ENCODE results near the gene TSPAN2.

TSPAN2 gene

GRCh38 chr1:115120296-115120695 lies 31.0 kb upstream of the TSPAN2 start:
- no peak for ATAC-seq
- H3K4me3 Mint-ChIP-seq = no peak overlapping the region
- peaks cover 37 to 40% of the 10 kb centered on the region in 2 donors for H3K9me3 Mint-ChIP-seq
- peaks cover 7% of the 10 kb centered on the region for H3K27me3 Mint-ChIP-seq
- no peak overlapping the region for H3K27ac Mint-ChIP-seq
- no peak for DNase-seq
- H3K4me1 Mint-ChIP-seq = no peaks in the 10 kb centered on the region

- Mint-ChIP-seq H3K9me3 (peaks cover 27 to 32% of the 10 kb centered on the region in 2 donors), H3K27me3 (peaks cover 7% of the 10 kb centered on the region), H3K4me3 (no peak overlapping the region), H3K27ac (no peak overlapping the region), H3K4me1 (peaks cover 7% of the 10 kb centered on the region)
- no peak for DNase-seq
- no peak for ATAC-seq
Measured at GRCh38 chr1:115118611-115119010, 29.3 kb upstream of the TSPAN2 start.

GRCh38 chr1:115118086-115118485 lies 28.8 kb upstream of the TSPAN2 start:
- DNase-seq (no peak), ATAC-seq (no peak)
- Mint-ChIP-seq H3K9me3 (peaks cover 25 to 28% of the 10 kb centered on the region in 2 donors), H3K4me3 (no peak overlapping the region), H3K27ac (no peak overlapping the region), H3K27me3 (peaks cover 4% of the 10 kb centered on the region), H3K4me1 (peaks cover 7% of the 10 kb centered on the region)

GRCh38 chr1:115117298-115117697 lies 28.0 kb upstream of the TSPAN2 start:
- DNase-seq = no peak
- no peak overlapping the region for H3K4me3 Mint-ChIP-seq
- no peak for ATAC-seq
- H3K4me1 Mint-ChIP-seq = peaks cover 7% of the 10 kb centered on the region
- H3K27ac Mint-ChIP-seq = no peak overlapping the region
- peaks cover 22 to 23% of the 10 kb centered on the region in 2 donors for H3K9me3 Mint-ChIP-seq
- H3K27me3 Mint-ChIP-seq = no peaks in the 10 kb centered on the region

- ATAC-seq = no peak
- Mint-ChIP-seq H3K27me3 (no peaks in the 10 kb centered on the region), H3K27ac (no peak overlapping the region), H3K4me3 (no peak overlapping the region), H3K9me3 (peaks cover 14 to 15% of the 10 kb centered on the region in 2 donors), H3K4me1 (peaks cover 7% of the 10 kb centered on the region)
- no peak for DNase-seq
Measured at GRCh38 chr1:115116512-115116911, 27.2 kb upstream of the TSPAN2 start.

GRCh38 chr1:115115521-115116161 lies 26.3 kb upstream of the TSPAN2 start:
- no peak for ATAC-seq
- Mint-ChIP-seq H3K27ac (no peak overlapping the region), H3K4me3 (no peak overlapping the region), H3K9me3 (peaks cover 6 to 12% of the 10 kb centered on the region in 2 donors), H3K4me1 (peaks cover 7% of the 10 kb centered on the region), H3K27me3 (no peaks in the 10 kb centered on the region)
- no peak for DNase-seq

- Mint-ChIP-seq H3K27ac (no peak overlapping the region), H3K9me3 (peaks cover under 1 to 7% of the 10 kb centered on the region in 2 donors), H3K27me3 (no peaks in the 10 kb centered on the region), H3K4me1 (peaks cover 7% of the 10 kb centered on the region), H3K4me3 (no peak overlapping the region)
- ATAC-seq (no peak), DNase-seq (no peak)
Measured at GRCh38 chr1:115114308-115114707, 25.0 kb upstream of the TSPAN2 start.

- Mint-ChIP-seq H3K4me3 (no peak overlapping the region), H3K27ac (no peak overlapping the region), H3K27me3 (no peaks in the 10 kb centered on the region), H3K9me3 (peaks cover 0 to 7% of the 10 kb centered on the region in 2 donors), H3K4me1 (peaks cover 7% of the 10 kb centered on the region)
- no peak for DNase-seq
- no peak for ATAC-seq
Measured at GRCh38 chr1:115113766-115114165, 24.5 kb upstream of the TSPAN2 start.

GRCh38 chr1:115112496-115113375 lies 23.4 kb upstream of the TSPAN2 start:
- Mint-ChIP-seq H3K9me3 (peaks cover 0 to 7% of the 10 kb centered on the region in 2 donors), H3K4me3 (no peak overlapping the region), H3K27ac (no peak overlapping the region), H3K27me3 (no peaks in the 10 kb centered on the region), H3K4me1 (peaks cover 7% of the 10 kb centered on the region)
- ATAC-seq (peak; percentile 48), DNase-seq (peak; percentile 26 to 39)

- Mint-ChIP-seq H3K4me3 (no peak overlapping the region), H3K27ac (no peak overlapping the region), H3K9me3 (peaks cover 0 to 7% of the 10 kb centered on the region in 2 donors), H3K27me3 (no peaks in the 10 kb centered on the region), H3K4me1 (no peaks in the 10 kb centered on the region)
- no peak for ATAC-seq
- no peak for DNase-seq
Measured at GRCh38 chr1:115107516-115108260, 18.4 kb upstream of the TSPAN2 start.

GRCh38 chr1:115105831-115106230 lies 16.5 kb upstream of the TSPAN2 start:
- H3K27ac Mint-ChIP-seq = peak overlapping the region in 1 of 2 donors; percentile 2
- H3K9me3 Mint-ChIP-seq = peaks cover 0 to 7% of the 10 kb centered on the region in 2 donors
- H3K27me3 Mint-ChIP-seq = no peaks in the 10 kb centered on the region
- no peak overlapping the region for H3K4me3 Mint-ChIP-seq
- ATAC-seq = no peak
- H3K4me1 Mint-ChIP-seq = peaks cover 2% of the 10 kb centered on the region
- no peak for DNase-seq

- Mint-ChIP-seq H3K27me3 (no peaks in the 10 kb centered on the region), H3K4me3 (peak overlapping the region; percentile 84 to 87), H3K4me1 (peaks cover 31% of the 10 kb centered on the region), H3K27ac (peak overlapping the region; percentile 97 to 99), H3K9me3 (no peaks in the 10 kb centered on the region)
- ATAC-seq = peak; percentile 56
- no peak for DNase-seq
Measured at GRCh38 chr1:115099693-115100050, 10.4 kb upstream of the TSPAN2 start.

GRCh38 chr1:115098979-115099692 lies 9.8 kb upstream of the TSPAN2 start:
- H3K9me3 Mint-ChIP-seq = no peaks in the 10 kb centered on the region
- peak; percentile 92 for ATAC-seq
- peak; percentile 55 to 72 for DNase-seq
- peak overlapping the region; percentile 84 to 87 for H3K4me3 Mint-ChIP-seq
- H3K4me1 Mint-ChIP-seq = peaks cover 31% of the 10 kb centered on the region
- H3K27ac Mint-ChIP-seq = peak overlapping the region; percentile 97 to 99
- H3K27me3 Mint-ChIP-seq = no peaks in the 10 kb centered on the region

- ATAC-seq (no peak), DNase-seq (no peak)
- no peak overlapping the region for H3K4me3 Mint-ChIP-seq
- H3K27me3 Mint-ChIP-seq = peaks cover 9% of the 10 kb centered on the region
- H3K4me1 Mint-ChIP-seq = peaks cover 32% of the 10 kb centered on the region
- H3K9me3 Mint-ChIP-seq = no peaks in the 10 kb centered on the region
- no peak overlapping the region for H3K27ac Mint-ChIP-seq
Measured at GRCh38 chr1:115092175-115092574, 2.9 kb upstream of the TSPAN2 start.

- H3K4me1 Mint-ChIP-seq = peaks cover 32% of the 10 kb centered on the region
- H3K9me3 Mint-ChIP-seq = no peaks in the 10 kb centered on the region
- DNase-seq (no peak), ATAC-seq (no peak)
- H3K27ac Mint-ChIP-seq = no peak overlapping the region
- no peak overlapping the region for H3K4me3 Mint-ChIP-seq
- H3K27me3 Mint-ChIP-seq = peaks cover 9% of the 10 kb centered on the region
Measured at GRCh38 chr1:115091572-115091971, 2.3 kb upstream of the TSPAN2 start.

All from stimulated activated naive CD8-positive, alpha-beta T cell treated with anti-CD3 and anti-CD28 coated beads, Interleukin-15, amount 100 ng/mL, for 72 hours (primary cell).